ENCODE results near the gene OTOP2. TPM values are rescaled to one million over a fixed set of nuclear protein-coding genes. Genes with fewer than 3 reads are reported as not detected.

Gene OTOP2
- total and polyA plus RNA-seq, 10 of the 15 experiments (the other 5 are each of a cell fraction or from before 2014, with no cell fraction given): not detected

DNA sequence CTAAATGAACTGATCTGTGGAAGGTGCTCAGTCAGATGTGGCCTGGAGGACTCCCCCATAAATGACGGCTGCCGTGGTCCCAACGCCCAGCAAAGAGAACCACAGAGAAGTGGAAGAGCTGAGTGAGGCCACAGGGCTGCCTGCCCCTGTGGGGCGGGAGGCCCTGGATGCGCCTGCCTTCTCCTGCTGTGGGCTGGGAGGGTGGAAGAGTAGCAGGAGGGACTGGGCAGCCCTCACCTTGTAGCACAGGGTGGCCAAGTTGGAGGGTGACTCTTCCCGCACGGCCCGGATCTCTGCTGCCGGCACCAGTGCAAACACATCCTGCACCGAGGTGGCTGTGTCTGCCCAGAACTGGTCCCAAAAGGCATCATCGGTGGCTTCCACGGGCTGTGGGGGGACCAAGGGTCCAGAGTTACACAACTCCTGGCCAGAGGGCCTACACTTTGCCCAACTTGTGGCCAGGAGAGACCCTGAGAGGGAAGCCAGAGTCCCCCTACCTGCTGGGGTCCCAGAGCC, 40.2 kb downstream of the OTOP2 start:
- no peak overlapping the region for H3K4me2 ChIP-seq (ENCODE audit: control insufficient read depth, insufficient read depth)
- FAIRE-seq: no peak
- no peaks in the 10 kb centered on the region for H3K79me2 ChIP-seq (ENCODE audit: control insufficient read depth, insufficient read depth, low read length)
- H3K27me3 ChIP-seq (replicated peaks in 1 of 2; ENCODE audit: control insufficient read depth in 2 of 2, insufficient read depth in 2 of 2, low read length in 1 of 2): no peaks in the 10 kb centered on the region
- no peak for DNase-seq (ENCODE audit: low read depth, low spot score)
- H3K36me3 ChIP-seq (ENCODE audit: control insufficient read depth in 2 of 2, insufficient read depth in 2 of 2, low read length in 1 of 2): no peaks in the 10 kb centered on the region
- no peak overlapping the region for H3K27ac ChIP-seq (ENCODE audit: control insufficient read depth, insufficient read depth)
- in situ Hi-C loops (cut with MboI) (loop anchor here (5.0 kb wide), 1 partner anchor 238 kb away; no protein-coding TSS in a partner anchor), intact Hi-C loops (cut with micrococcal nuclease; ENCODE audit: unreplicated experiment) (loop anchor here (5.0 to 10.0 kb wide), 4 partner anchors 70 to 450 kb away; no protein-coding TSS in a partner anchor)
- no TSS peak for BruUV-seq (replicated peaks)
- ChIA-PET SMC1A (ENCODE audit: uncharacterized antibody, unreplicated experiment) (interaction anchor here (4.6 kb wide), 1 partner anchor 237 kb away, joined by 74 read pairs; no protein-coding TSS in a partner anchor), RAD21 (ENCODE audit: unreplicated experiment) (interaction anchor here (1.0 to 4.5 kb wide), 2 partner anchors 42 to 150 kb away, joined by 5 to 39 read pairs; no protein-coding TSS in a partner anchor), POLR2A (no interaction called here), CTCF (interaction anchor here (0.6 to 13.8 kb wide), 6 partner anchors 10 to 305 kb away, joined by 3 to 274 read pairs (median 96); partner anchors contain the start of genes HID1, NUP85, OTOP2 and USH1G)
- no peaks in the 10 kb centered on the region for H3K9me3 ChIP-seq (replicated peaks; ENCODE audit: control insufficient read depth, insufficient read depth, low read length)
- no peaks in the 10 kb centered on the region; the same call in 1 of the 2 replicates for H3K4me1 ChIP-seq (ENCODE audit: control insufficient read depth, insufficient read depth, low read length)
- 73% methylated on average over 12 of the region's 12 CpGs for WGBS (ENCODE audit: insufficient coverage, insufficient replicate concordance, low lambda C conversion rate, missing lambda C conversion rate)
- H3K4me3 ChIP-seq: no peak overlapping the region
- ATAC-seq: no peak
- TF ChIP-seq HDGF (IDR thresholded peaks at IDR 0.05) (no peak), BHLHE40 (IDR thresholded peaks at IDR 0.05; ENCODE audit: borderline replicate concordance in 1 of 2, low read depth in 2 of 2, low read length in 1 of 2) (no peak), POLR2AphosphoS5 (IDR thresholded peaks at IDR 0.05; ENCODE audit: low read length) (no peak), CBX3 (IDR thresholded peaks at IDR 0.05; ENCODE audit: borderline replicate concordance, low read depth) (no peak), EP300 (IDR thresholded peaks at IDR 0.05; ENCODE audit: borderline replicate concordance in 1 of 2, control insufficient read depth in 1 of 2, low read depth in 2 of 2, low read length in 2 of 2) (no peak), MYC (IDR thresholded peaks at IDR 0.05; ENCODE audit: insufficient read depth, insufficient read length, insufficient replicate concordance, low read length, severe bottlenecking) (no peak), SREBF2 (IDR thresholded peaks at IDR 0.05; ENCODE audit: low read length) (no peak), SMARCA5 (IDR thresholded peaks at IDR 0.05) (no peak), ZNF274 (IDR thresholded peaks at IDR 0.05; ENCODE audit: insufficient read depth, insufficient read length) (no peak), NRF1 (conservative IDR thresholded peaks at IDR 0.05; ENCODE audit: low read depth, low read length) (no peak), EGR1 (IDR thresholded peaks at IDR 0.05; ENCODE audit: borderline replicate concordance in 1 of 2, low read depth in 2 of 2, low read length in 2 of 2) (no peak)
- TF ChIP-seq, protein P1, sequence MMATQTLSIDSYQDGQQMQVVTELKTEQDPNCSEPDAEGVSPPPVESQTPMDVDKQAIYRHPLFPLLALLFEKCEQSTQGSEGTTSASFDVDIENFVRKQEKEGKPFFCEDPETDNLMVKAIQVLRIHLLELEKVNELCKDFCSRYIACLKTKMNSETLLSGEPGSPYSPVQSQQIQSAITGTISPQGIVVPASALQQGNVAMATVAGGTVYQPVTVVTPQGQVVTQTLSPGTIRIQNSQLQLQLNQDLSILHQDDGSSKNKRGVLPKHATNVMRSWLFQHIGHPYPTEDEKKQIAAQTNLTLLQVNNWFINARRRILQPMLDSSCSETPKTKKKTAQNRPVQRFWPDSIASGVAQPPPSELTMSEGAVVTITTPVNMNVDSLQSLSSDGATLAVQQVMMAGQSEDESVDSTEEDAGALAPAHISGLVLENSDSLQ (IDR thresholded peaks at IDR 0.05): no peak
- TF ChIP-seq, protein P2, sequence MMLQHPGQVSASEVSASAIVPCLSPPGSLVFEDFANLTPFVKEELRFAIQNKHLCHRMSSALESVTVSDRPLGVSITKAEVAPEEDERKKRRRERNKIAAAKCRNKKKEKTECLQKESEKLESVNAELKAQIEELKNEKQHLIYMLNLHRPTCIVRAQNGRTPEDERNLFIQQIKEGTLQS (IDR thresholded peaks at IDR 0.05; ENCODE audit: borderline replicate concordance, extremely low read depth, low read depth, low read length): no peak
- TF ChIP-seq, protein P3, sequence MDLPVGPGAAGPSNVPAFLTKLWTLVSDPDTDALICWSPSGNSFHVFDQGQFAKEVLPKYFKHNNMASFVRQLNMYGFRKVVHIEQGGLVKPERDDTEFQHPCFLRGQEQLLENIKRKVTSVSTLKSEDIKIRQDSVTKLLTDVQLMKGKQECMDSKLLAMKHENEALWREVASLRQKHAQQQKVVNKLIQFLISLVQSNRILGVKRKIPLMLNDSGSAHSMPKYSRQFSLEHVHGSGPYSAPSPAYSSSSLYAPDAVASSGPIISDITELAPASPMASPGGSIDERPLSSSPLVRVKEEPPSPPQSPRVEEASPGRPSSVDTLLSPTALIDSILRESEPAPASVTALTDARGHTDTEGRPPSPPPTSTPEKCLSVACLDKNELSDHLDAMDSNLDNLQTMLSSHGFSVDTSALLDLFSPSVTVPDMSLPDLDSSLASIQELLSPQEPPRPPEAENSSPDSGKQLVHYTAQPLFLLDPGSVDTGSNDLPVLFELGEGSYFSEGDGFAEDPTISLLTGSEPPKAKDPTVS (IDR thresholded peaks at IDR 0.05; ENCODE audit: low read depth, low read length): no peak
- no peak overlapping the region for H3K9ac ChIP-seq (ENCODE audit: control insufficient read depth, insufficient read depth, low read length)
- no peaks in the 10 kb centered on the region for H4K20me1 ChIP-seq (ENCODE audit: control insufficient read depth, insufficient read depth)
- no peak overlapping the region for H2AFZ ChIP-seq (ENCODE audit: control insufficient read depth, low read depth, low read length)

Data from GM12878 (cell line).